Left renal cortex interstitium (tissue), 4 donors: Measurements from ENCODE around the gene ATP13A2. TPM values are rescaled to one million over a fixed set of nuclear protein-coding genes. Genes with fewer than 3 reads are reported as not detected.
A peak's percentile ranks its signal among the peaks of the same experiment; 100 is the strongest.
"Not testable (repeated sequence)": the region's sequence is repeated elsewhere in the genome, so short reads cannot be mapped to it uniquely, and the experiment has no call there.

Source experiments
- DNase-seq, 4 donors: peaks; one replicate each; pipeline ENCODE4 v3.0.0-alpha.2; 2013; ENCODE audit warnings: low read depth in 4 of 4, low spot score in 2 of 4, missing footprints in 1 of 4
- polyA plus RNA-seq, 4 donors: library from polyadenylated mRNA; unstranded; fragments of 120-200 nt; gene quantifications; one replicate each; pipeline ENCODE4 v1.2.1, GENCODE V29; 2013; ENCODE audit not compliant: insufficient read length in 4 of 4

ATP13A2 gene
- polyA plus RNA-seq, 4 donors, result 21.7 to 45.3 (median 37.0) TPM

DNA sequence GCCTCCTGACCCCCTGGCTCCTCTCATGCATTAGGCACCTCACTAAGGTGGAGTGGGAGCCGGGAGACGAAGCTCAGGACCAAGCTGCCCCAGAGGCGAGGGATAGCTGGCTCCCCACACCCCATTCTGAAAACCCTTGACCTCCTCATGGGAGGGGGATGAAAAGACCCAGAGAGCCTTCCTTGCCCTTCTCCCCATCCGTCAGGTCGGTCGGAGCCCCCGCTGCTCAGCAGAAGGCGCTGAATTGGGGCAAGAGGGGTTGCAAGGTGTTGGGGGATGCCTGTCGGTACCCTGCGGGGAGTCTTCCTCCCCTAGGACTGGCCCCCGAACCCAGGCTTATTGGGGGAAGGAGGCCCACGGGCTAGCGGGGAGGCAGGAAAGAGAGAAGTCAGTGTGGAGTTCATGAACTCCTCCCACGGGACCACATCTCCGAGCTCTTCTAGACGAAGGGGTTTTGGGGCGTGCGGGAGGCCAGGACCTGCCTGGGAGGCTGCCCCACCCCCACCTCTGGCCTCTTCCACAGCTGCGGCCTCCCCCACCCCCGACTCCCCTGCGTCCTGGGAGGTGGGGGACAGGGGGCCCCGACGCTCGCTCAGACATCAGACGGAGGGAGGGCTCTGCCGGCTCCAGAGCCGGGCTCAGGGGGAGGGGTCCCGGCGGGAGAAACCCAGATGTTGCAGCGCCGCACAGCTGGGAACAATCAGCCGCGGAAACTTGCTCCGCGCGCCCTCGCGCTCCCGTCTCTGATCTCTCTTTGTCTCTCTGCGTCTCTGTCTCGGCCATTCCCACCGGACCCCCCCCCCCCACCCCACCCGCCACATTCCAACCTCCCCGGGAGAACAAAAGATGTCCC lies 32.0 kb downstream of the ATP13A2 start:
- DNase-seq, result peak in 1 of 4 donors; percentile 54

DNA sequence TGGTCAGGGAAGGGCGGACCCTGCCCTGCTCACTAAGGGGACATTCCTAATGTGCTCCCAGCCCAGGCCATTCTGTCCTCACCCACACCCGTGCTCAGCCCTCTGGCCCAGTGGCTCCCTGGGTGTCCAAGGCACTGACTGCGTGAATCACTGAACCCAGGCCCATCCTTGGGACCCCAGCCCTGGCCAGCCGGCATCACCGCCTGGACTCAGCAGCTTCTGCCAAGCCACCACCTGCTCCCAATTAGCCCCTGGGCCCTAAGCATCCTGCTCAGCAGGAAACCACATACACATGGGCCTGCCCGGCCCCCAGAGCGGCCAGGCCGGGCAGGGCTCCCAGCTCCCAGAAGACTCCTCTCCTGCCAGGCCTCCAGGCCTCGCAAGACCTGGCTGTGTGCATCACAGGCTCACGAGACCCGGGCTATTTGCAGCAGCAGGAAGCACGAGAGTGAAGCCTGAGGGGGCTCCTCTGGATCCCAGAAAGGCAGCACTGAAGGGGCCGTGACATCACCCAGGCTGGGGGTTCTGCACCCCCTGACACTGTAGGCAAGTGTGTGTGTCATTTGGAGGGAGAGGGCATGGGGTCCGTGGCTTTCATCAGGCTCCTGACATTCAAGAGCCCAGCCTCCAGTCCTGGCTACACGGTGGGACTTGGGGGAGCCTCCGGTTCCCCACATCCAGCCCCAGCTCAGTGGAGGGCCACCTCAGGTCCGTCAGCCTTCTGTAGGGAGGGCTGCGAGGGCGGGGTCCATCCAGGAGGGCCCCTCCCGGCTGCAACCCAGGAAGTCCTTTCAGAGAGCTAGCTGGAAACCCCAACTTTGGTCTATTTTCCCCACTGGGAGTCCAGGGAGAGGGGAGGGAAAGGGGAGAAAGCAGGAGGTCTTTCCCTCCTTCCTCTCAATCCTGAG lies 32.9 kb downstream of the ATP13A2 start:
- no peak for DNase-seq

DNA sequence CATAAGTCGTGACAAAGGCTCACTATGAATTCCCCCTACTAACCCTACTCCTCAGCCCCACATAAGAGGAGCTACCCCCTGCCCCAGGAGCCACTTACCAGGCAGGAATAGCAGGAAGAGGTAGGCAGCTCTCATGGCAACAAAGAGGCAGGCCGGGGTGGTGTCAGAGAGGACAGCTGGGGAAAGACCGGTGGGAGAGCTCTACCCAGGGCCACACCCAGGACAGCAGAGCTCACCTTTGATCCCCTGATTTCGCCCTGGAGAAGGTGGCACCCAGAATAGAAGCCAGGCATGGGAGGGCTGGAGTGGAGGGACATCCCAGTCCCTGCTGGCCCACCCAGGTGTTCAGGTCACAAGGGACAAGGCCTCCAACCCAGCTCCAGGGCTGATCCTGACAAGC lies 33.6 kb downstream of the ATP13A2 start:
- DNase-seq, result no peak

DNA sequence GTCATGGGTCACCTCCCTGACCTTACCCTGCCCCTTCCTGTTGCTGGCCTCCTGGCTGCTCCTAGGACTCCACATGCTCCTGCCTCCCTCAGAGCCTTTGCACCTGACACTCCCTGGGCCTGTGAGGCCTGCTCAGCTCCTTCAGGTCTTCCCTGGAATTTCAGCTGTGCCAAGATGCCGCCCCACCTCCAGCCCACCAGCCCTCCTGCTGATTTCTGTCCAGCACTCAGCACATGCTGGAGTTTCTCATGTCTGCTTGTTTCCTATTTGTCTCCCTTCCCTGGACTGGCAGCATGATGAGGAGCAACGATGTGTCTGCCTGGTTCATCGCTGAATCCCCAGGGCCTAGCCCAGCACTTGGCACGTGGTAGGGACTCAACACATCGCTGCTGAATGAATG lies 34.4 kb downstream of the ATP13A2 start:
- DNase-seq, result no peak

DNA sequence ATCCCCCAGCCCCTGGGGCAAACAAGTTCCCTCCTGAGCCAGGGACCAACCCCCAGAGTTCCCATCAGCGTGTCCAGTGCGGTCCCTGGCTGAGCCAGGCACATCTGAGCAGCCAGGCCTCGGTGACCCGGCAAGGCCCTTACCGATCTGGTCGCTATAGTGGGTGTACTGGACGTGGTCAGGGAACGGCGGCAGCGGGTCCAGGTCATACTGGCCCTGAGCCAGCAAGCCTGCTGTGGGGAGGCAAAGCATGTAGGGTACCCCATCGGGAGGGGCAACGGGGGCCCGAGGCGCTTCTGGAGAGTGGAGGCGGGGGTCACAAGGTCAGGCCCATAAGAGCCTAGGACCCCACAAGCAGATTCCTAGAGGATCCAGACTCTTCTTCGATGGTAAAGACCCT lies 34.8 kb downstream of the ATP13A2 start:
- no peak for DNase-seq

DNA sequence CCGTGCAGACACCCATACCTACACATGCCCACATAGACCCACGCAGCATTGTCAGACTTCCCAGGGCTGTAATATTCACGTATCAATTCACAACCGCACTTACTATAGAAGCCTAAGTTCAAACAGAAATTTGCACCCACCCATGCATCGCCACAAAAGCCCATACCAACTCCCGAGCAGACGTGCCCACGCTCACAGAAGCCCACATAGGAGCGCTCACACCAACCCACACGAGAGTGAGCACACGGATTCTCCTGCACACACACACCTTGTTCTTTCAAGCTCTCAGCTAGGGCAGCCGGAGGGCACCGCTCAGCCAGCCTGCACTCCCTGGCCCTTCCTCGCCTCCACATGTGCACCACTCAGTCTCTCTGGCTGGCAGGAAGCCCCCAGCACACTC lies 35.9 kb downstream of the ATP13A2 start:
- DNase-seq, result no peak

DNA sequence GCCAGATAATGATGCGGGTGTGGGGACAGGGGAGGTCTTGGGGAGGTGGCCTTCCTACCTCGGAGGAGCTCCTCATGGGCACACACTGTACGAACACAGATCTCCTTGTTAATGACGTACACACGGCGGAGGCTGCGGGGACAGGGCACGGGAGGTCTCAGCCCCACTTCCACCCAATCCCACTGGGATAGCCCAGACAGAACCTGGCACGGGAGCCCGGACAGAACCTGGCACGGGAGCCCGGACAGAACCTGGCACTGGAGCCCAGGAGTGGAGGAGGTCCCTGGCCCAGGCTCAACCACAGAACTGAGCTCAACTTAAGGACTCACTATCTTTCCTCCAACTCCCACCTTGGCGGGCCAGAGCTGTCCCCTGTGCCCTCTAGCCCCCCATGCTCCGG lies 36.5 kb downstream of the ATP13A2 start:
- no peak for DNase-seq

DNA sequence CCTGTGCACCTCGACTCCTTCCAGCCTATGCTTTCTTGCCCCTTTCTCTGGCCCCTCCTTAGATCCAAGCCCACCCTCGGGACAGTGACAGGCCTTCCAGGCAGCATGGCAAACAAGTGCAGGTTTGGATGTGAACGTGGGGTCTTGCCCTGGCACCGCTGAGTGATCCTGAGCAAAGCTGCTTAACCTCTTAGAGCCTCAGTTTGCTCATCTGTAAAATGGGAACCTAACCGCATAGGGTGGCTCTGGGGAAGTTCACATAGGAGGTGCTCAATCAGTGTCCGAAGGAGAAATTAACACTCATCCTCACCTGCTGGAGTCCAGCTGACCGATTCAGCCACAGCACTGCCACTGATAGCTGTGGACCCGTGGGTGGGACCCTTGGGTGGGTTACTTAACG lies 38.5 kb downstream of the ATP13A2 start:
- DNase-seq, result no peak

DNA sequence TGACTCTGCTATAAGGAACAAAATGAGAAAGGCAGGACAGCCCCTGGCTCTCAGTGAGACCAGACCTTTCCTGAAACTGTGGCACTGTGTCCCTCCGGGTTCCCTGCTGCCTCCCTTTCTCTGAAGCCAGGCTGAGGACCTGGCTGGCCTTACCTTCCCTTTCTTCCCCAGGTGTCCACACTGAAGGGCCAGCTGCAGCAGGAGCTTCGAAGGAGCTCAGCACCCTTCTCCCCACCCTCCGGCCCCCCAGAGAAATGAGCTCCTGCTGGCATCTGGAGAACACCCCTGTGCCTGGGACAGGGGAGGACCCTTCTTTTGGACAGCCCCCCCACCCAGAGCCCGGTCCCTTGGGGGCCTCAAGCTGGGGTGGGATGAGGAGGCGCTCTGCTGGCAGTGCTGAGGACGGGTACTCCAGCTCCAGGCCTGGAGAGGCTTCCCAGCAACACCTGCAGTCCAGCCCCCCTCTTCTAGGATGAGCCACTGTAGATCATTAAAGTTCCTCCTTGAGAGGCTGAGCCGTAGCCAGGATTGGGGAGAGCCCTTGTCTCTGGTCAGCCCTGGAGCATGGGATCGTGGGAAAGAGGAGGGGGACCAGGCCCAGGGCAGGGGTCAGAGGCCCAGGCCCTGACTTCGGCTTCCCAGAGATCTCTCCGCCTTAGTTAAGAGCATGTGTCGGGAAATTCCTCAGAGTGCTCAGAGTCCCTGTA lies 39.4 kb downstream of the ATP13A2 start:
- DNase-seq, result no peak

DNA sequence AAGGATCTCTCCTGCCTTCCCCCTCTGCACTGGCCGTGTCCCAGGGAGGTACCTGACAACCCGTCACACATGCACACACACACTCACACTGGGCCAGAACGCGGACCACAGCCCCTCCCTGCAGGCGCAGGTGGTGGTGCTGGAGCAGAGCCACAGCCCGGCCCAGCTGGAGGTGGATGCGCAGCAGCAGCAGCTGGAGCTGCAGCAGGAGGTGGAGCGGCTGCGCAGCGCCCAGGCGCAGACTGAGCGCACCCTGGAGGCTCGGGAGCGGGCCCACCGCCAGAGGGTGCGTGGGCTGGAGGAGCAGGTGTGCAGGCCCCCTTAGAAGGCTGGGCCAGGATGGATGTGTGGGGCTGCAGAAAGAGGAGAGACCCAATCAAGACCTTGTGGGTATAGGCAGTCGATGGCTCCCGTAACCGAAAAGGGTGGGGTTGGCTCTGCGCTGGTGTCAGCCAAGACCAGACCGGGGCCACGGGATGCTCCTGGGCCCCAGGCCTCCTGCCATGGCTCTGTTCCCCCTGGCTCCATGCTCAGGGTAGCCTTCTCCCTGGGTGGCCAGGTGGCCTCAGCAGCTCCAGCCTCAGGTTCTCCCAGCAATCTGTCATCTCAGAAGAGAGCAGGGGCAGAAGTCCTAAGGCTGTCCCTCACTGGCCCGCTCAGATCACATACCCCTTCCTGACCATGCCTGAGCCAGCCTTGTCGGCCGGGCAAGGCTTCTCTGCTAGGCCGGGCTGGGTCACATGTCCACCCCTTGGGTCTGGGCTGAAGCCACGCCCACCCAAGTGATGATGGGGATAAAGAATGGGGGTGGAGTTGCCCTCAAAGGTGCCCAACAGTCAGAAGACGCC lies 40.2 kb downstream of the ATP13A2 start:
- no peak for DNase-seq

DNA sequence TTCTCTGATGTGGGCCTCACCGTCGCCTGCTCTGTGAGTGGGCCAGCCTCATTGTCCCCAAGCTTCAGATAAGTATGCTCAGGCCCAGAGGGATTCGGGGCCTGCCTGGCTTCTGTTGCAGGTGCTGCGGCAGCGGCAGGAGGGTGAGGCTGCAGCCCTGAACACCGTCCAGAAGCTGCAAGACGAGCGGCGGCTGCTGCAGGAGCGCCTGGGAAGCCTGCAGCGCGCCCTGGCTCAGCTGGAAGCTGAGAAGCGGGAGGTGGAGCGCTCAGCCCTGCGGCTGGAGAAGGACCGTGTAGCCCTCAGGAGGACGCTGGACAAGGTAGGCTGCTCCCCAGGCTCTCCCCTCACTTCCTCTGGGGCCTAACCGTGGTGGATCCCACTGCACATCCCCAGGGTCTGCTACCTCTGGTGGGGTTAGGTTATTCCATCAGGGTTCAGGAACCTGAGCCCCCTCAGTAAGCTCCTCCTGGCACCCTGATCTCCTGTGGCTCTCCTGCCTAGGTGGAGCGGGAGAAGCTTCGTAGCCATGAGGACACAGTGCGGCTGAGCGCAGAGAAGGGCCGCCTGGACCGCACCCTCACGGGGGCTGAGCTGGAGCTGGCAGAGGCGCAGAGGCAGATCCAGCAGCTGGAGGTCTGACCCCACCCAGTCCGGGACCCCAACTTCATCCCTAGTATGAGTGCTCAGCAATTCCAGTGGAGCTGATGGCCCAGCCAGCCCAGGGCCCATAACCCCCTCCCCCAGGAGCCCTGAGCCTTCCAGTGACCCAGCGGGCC lies 41.4 kb downstream of the ATP13A2 start:
- DNase-seq, result no peak

DNA sequence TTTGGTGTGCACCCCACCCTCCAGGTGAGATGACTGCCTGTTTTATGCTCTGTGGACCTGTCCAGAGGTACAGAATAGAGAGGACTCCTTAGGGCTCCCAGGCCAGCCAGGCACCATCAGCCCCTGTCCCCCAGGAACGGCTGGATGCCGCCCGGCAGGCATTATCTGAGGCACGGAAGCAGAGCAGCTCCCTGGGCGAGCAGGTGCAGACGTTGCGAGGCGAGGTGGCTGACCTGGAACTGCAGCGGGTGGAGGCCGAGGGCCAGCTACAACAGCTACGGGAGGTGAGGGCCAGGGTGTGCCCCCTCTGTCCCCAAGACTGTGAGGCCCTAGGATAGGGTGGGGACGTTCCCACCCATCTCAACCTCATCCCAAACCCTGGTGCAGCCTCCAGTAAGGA lies 42.1 kb downstream of the ATP13A2 start:
- DNase-seq, result no peak

DNA sequence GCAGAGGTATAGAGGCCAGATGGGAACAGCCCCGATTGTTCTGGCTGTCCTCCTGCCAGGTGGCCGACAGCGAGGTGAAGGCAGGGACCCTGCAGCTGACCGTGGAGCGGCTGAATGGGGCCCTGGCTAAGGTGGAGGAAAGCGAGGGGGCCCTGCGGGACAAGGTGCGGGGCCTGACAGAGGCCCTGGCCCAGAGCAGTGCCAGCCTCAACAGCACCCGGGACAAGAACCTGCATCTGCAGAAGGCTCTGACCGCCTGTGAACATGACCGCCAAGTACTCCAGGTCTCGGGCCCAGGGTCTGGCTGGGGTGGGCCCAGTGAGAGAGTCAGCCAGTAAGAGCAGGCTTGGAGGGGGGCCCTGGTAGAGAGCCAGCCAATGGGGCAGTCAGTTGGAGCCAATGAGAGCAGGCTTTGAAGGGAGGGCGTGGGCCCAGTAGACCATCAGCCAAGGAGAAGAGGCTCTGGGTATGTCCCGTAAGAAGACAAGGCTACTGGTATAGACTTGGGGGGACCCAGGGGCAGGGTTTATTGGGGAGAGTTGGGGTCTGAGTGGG lies 42.6 kb downstream of the ATP13A2 start:
- no peak for DNase-seq

DNA sequence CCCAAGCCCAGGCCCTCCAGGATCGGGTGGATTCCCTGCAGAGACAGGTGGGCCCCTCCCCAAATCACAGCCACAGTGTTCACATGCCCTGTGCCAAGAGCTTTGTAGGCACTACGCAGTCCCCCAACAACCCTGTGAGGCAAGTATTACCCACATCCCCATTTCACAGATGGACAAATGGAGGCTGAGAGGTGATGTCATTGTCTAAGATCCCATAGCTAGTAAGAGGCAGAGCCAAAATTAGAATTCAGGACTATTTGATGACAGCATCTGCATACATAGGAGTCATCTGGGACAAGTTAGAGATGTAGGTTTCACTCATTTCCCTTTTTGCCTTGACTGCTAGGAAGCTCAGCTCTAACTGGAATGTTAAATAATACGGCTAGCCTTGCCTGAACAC lies 43.4 kb downstream of the ATP13A2 start:
- no peak for DNase-seq

DNA sequence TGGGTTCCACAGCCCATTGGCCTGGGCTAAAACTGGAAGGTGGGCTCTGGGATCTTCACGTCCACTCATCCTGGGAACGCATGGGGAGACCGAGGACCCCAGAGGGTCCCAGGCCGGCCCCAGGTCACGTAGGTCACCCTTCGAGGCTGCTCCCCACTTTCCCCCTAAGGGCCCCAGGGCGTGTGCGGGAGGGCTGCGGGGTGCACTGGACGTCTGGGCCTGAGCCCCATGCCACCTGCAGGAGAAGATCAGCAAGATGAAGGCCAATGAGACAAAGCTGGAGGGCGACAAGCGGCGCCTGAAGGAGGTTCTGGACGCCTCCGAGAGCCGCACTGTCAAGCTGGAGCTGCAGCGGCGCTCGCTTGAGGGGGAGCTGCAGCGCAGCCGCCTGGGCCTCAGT lies 43.8 kb downstream of the ATP13A2 start:
- no peak for DNase-seq

DNA sequence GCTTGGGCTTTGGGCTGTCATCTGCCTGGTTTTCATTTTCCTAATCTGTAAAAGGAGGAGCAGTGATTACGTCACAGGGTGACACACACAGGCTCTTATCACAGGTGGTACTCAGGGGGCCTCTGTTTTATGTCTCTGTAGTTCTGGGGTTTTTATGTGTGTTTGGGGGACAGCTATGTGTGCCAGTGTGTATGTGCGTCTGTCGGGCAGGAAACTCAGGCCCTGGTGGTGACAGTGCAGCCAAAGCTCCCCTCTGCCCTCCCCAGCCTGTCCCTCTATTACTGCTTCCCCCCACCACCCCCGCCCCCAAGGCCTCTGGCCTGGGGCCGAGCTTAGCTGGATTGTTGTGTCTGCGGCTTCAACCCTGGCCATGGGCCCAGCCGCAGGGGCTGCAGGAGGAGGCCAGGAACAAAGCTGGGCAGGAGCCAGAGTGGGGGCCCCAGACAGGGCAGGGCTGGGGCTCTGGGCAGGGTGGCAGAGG lies 44.6 kb downstream of the ATP13A2 start:
- no peak for DNase-seq

DNA sequence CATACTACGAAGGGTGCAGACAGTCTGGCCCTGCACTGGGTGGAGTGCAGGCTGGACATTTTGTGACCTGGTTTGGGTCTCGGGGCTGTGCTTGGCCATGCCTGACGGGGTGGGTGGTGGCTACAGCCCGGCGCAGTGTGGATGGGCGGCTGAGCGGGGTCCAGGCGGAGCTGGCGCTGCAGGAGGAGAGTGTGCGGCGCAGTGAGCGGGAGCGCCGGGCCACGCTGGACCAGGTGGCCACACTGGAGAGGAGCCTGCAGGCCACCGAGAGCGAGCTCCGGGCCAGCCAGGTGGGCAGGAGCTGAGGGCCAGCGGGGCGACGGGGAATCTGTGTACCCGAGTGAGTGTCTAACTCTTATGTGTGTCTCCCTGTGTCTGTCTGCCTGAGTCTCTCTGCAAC lies 45.4 kb downstream of the ATP13A2 start:
- no peak for DNase-seq

DNA sequence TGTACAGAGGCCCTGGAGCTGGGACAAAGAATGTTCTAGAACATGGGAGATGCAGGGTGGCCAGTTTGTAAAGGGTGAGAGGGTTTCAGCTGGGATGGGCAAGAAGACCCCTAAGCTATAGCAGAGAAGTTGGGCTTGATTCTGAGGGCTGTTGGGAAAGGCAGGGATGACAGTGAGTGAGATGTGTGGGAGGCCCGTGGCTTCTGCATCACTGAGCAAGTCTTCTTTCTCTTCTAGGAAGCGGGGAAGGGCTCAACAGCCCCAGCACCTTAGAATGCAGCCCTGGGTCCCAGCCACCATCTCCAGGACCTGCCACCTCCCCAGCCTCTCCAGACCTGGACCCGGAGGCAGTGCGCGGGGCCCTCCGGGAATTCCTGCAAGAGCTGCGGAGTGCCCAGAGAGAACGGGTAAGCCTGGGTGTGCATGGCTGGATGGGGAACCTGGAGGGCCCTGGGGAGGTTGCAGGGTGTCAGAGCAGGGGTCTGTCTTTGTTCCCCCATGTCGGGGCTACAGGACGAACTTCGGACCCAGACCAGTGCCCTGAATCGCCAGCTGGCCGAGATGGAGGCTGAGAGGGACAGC lies 46.2 kb downstream of the ATP13A2 start:
- DNase-seq, result no peak

DNA sequence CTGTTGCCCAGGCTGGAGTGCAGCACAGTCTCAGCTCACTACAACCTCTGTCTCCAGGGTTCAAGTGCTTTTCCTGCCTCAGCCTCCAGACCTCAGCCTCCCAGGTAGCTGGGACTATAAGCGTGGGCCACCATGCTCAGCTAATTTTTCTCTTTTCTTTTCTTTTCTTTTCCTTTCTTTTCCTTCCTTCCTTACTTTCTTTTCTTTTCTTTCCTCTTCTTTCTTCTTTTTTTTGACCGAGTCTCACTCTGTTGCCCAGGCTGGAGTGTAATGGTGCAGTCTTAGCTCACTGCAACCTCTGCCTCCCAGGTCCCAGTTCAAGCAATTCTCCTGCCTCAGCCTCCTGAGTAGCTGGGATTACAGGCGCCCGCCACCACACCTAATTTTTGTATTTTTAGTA lies 47.6 kb downstream of the ATP13A2 start:
- DNase-seq, result not testable (repeated sequence)
